Activated CD4-positive, alpha-beta T cell treated with anti-CD3 and anti-CD28 coated beads, Interleukin-2, amount 50 U/mL, for 16 hours (primary cell): ENCODE data around the gene MED9.
"Not testable (repeated sequence)": the region's sequence is repeated elsewhere in the genome, so short reads cannot be mapped to it uniquely, and the experiment has no call there.

Experiments used
- DNase-seq: peaks from one replicate; pipeline ENCODE4 v3.0.0-alpha.2; 2020

Gene MED9, protein sequence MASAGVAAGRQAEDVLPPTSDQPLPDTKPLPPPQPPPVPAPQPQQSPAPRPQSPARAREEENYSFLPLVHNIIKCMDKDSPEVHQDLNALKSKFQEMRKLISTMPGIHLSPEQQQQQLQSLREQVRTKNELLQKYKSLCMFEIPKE

DNA sequence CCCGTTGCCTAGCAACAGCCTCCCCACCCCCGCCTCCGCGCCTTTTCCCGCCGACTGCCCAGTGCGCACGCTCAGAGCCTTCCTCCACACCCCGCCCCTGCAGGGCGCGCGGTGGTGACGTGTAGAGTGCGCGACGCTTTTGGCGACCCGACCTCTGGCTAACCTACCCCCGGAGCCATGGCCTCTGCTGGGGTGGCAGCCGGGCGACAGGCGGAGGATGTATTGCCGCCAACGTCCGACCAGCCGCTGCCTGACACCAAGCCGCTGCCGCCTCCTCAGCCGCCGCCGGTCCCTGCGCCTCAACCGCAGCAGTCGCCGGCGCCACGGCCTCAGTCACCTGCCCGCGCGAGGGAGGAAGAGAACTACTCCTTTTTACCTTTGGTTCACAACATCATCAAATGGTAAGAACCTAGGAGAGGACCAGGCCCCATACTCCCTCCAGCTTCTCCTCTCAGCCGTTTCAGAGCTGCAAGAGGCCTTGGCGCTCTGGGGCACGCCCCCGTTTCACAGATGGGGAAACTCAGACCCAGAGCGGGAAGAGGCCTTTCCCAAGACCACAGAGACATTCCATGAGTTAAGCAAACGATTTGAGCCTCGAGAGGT lies at the start of gene MED9:
MED9 (plus strand) TSS at position 136 of the 603 bp plus-strand sequence; CDS start at position 178, 42 bp downstream.
- DNase-seq = peak; percentile 95

DNA sequence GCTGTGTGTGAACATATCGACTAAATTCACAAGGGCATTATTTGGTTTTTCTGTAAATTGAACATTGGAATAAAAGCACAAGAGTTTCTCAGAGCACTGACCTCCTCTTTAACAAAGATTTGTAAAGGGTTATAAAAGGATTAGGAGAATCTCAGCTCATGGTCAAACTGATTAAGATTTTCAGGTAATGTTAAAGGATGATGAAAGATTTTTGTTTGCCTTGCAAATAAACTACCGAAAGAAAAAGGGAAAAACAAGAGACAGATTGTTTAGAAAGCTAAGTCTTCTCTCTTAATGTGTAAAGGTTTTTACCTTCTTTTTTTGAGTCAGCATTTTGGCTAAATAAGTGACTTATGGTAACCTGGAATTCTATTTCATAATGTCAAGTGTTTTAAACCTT lies 47.6 kb upstream of the MED9 start:
- no peak for DNase-seq

DNA sequence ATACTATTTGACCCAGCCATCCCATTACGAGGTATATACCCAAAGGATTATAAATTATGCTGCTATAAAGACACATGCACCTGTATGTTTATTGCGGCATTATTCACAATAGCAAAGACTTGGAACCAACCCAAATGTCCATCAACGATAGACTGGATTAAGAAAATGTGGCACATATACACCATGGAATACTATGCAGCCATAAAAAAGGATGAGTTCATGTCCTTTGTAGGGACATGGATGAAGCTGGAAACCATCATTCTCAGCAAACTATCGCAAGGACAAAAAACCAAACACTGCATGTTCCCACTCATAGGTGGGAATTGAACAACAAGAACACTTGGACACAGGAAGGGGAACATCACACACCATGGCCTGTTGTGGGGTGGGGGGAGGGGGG lies 45.9 kb upstream of the MED9 start:
- DNase-seq = not testable (repeated sequence)

DNA sequence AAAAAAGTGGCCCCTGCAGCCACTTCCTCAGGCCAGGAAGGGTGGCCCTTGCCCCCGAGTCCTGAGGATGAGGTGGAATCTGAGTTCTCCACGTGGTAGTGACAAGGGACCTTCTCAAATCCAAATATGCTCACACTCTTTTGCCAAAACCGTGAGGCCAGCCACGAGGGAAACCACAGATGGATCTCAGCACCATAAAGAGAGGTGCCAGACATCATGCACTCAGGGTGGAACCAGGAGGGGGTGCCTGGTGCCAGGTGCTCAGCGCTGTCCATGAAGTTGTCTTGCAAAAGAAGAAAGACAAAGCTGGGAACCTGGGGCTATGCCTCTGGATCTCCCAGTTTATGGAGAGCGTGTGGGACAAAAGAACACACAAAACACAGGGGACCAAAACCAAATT lies 45.2 kb upstream of the MED9 start:
- no peak for DNase-seq

DNA sequence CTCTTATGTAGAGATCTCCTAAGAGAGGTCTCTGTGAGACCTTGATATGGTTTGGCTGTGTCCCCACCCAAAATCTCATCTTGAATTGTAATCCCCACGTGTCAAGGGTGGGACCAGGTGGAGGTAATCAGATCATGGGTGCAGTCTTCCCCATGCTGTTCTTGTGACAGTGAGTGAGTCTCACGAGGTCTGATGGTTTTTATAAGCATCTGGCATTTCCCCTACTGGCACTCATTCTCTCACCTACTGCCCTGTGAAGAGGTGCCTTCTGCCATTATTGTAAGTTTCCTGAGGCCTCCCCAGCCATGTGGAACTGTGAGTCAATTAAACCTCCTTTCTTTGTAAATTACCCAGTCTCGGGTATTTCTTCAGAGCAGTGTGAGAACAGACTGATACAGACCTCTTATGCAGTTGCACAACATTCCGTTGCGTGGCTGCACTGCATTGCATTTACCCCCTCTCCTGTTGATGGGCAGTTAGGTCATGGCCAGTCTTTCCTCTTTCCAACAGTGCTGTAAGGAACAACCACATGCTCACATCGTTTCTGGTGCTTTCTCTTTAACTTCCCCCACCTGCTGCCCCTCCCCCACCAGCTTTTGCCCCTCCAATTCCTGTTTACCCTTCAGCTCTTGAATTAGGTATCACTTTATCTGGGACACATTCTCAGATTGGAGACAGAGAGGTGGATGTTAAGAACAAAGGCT lies 43.6 kb upstream of the MED9 start:
- no peak for DNase-seq

DNA sequence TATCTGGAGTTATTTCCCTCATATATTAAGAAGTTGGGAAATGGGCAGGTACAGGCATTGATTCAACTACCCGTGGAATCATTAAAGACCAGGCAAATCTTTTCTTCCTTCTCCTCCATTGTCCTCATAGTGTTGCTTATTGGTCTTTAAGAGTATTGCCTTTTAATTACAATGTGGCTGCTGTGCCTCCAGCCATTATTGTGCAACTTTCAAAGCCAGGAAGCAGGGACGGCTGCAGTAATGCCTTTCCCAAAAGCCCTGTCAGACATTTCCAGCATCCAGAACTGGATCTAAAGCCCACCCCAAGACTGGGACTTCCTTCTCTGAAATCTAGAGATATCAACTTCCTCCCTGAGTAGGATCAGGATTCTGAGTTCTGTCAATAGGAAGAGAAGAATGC lies 42.3 kb upstream of the MED9 start:
- no peak for DNase-seq

DNA sequence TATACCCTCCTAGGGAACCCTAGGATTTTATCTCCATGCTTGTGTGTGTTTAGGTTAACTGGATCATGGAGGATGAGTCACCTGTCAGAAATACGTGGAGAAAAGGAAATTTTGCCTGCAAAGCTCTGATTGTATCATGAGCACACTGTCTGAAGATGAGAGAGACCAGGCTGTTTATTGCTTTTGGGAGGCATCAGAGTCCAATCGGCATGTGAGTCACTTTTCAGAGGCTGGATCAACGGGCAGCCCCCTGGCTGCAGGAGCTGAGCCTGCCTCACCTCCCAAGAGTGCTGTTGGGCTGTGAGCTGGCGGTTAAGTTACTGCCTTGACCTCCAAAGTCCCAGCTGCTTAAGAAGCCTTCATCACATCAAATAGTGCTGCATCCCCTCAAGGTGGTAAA lies 41.5 kb upstream of the MED9 start:
- DNase-seq = no peak

DNA sequence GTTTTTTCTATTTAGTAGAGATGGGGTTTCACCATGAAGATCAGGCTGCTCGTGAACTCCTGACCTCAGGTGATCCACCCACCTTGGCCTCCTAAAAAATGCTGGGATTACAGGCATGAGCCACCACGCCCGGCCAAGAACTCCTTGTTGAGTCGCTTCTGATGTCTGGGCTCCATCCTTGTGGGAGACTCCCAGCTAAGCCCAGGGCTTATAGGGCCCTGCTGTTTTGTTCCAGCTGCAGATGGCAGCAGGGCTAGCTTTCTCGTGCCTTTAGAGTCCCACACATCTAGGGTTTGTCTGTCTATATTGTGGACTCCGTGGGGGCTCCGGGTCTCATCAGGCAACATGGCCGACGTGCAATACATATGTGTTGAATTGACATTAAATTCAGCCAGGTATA lies 39.3 kb upstream of the MED9 start:
- DNase-seq = no peak

DNA sequence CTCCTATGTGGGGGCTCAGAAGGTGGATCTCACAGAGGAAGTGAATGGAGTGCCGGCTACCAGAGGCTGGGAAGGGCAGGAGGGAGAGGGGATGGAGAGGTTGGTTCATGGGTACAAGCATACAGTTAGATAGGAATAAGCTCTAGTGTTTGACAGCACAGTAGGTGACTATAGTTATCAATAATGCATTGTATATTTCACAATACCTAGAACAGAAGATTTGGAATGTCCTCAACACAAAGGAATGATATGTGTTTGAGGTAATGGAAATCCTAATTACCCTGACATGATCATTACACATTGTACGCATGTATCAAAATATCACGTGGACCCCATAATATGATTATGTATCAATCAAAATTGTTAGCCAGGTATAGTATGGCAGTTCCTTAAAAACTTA lies 38.9 kb upstream of the MED9 start:
- DNase-seq = no peak

DNA sequence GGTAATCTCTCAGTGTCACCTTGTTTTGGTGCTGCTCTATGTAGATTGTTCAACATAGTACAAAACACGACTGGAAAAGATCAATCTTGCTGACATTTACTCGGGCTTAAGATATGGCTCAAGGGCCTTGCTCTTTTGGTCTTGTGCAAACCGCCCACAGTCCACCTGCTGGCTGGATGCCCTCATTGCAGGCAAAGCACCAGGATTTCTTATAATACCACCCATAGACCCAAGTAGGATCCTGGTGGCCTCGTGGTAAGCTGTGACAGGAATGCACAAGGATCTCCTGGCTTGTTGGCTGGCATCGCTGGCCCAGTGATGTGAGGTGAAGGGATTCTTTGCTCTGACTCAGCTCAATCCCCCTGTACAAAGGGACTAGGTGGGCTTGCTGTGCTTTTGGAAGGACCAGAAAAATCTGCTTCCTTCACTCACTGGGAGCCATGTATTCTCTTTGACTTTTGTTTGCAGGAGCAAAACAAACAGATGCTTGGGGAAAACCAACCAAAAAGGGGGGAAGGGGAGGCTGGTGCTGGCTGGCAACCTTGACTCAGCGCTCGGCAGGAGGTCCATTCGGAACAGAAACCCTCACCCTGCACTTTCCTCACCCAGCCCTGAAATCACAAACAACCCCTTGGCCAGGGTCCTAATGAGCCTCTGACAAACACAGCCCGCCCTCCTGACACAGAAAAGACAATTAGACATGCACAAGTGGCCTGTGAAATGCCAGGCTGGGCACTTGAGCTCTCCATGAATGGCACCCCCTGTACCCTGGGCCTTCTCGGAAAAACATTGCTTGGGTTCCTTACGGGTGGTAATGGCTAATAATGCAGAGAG lies 36.6 kb upstream of the MED9 start:
- peak; percentile 76 for DNase-seq

DNA sequence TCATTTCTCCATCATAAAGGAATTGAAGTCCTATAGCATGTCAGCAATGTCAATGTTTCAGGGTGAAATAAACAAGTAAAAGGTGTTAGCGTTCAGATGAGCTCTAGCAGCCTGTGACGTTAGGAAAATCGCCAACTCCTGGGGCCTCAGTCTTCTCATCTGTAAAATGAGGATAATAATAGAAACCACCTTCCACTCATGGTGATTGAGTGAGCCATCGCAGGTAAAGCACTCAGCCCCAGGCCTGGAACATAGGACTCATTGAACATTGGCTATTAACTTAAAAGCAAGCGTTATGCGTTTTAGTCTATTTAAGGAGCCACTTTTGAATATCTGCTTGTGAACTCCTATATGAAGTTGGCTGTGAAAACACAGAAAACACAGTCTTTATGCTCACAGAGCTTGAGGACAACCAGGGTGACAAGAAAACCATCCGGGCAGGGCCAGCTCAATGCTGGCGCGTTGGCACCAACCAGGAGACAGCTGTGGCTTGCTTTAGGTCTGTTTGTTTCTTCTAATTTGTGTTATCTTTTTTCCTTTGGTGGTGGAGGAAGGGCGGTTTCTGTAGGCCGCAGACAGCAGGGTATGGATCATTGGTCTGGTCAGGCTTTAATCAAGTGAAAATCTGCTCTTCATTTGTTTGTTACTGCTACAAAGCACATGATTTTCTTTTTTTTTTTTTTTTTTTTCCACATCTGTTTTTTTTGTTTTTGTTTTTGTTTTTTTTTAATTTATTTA lies 35.7 kb upstream of the MED9 start:
- no peak for DNase-seq

DNA sequence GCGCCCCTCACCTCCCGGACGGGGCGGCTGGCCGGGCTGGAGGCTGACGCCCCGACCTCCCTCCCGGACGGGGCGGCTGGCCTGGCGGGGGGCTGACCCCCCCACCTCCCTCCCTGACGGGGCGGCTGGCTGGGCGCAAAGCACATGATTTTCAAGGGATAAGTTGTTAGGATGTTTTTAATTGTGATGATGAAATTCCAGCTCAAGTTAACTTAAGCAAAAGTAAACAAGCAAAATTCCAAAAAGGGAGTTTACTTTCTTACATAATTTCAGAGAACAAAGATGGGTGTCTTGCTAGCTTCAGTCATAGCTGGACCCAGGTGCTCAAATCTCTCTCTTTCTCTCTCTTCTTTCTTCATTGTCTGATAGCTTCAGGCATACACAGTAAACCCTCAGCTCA lies 33.6 kb upstream of the MED9 start:
- no peak for DNase-seq

DNA sequence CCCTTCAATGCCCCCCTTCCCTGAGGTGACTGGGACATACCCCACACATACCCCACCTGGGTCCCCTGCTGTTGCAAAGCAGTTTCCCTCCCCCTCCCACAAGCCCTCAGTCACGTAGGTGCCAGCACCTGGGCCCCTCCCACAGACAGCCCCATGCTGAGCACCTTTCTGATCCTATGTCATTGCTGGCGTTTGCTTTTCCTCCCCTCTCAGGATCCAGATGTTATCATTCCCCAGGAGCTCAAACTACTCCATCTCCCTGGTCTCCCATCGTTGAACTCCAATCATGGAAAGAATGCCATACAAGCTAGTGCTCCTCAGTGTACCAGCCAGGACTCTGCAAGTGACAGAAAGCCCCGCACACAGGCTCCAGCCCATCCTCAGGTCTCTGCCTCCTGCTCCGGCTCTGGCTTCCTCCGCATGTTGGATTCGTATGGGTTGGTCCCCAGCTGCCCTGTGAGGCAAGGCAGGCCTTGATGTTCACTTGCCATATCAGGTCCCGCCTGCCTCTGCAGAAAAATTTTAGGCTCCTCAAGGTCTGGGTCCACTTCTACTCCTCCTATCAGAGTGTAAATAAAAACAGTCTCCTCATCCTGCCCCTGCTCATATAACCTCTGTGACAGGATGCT lies 31.4 kb upstream of the MED9 start:
- DNase-seq = no peak

DNA sequence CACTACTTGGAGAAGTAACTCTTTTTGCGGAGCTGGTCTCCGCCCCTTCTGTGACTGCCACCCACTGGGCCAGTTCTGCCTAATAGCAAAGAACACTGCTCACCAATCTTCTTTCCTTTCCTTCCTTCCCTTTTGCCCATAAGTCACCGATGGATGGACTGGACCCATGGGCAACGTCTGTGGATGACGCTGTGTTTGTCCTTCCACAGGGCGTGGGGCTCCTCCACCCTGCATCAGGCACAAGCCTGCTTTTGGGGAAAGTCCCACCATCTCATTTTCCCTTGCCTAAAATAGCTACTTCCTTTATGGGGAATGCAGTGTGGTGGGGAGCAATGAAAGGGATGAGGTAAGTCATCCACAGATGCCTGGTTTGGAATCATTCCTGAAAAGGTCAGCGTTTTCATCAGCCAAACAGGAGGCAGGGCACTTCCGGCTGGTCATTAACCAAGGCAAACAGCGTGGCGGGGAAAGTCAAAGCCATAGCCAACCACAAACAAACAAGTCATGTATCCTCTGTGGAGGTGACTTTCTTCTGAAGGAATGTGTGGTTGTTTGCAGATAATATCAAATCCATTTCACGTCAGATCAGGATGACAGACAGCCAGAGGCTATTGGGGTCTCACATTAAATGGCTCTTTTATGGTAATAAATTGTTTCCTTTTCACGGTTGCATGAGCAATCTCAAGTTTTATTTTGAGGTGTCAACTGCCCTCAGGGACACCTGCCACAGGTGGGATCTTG lies 30.7 kb upstream of the MED9 start:
- DNase-seq = no peak

DNA sequence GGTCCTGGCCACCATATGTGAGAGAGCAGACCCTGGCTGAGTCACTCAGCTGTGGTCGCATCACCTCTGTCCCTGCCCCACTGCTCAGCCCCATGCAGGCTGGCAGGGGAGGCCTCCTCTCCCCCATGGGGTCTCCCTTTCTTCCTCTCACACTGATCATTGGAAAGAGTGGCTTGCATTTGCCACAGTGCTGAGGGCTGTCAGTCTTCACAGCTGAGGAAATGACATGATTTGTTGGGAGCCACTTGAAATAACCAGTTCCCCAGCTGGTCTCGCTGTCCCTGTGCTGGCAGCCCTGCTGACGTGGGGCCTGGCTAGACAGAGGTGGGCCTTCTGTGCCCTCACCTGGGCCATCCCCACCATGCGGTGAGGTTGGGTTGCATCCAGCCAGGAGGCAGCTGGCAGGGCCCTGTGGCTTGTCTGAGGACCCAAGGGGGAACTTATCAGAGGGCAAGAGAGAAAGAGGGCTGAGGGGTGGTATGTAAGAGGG lies 30.1 kb upstream of the MED9 start:
- DNase-seq = no peak

DNA sequence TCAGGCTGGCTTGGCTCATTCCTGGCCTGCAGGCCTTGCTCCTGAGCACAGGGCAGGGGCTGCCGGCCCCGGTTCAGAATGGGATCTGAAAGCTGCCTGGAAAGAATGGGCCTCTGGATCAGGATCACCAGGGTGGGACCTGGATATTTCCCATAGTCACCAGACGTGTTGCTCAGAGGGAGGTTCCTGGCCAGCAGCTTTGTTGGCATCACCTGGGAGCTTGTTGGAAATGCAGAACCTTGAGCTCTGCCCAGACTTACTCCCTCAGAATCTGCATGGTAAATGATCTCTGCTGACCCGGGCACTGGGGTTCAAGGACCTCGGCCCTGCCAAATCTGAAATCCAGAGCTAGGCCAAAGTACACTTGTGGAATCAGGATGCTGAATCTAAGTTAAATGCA lies 29.5 kb upstream of the MED9 start:
- no peak for DNase-seq

DNA sequence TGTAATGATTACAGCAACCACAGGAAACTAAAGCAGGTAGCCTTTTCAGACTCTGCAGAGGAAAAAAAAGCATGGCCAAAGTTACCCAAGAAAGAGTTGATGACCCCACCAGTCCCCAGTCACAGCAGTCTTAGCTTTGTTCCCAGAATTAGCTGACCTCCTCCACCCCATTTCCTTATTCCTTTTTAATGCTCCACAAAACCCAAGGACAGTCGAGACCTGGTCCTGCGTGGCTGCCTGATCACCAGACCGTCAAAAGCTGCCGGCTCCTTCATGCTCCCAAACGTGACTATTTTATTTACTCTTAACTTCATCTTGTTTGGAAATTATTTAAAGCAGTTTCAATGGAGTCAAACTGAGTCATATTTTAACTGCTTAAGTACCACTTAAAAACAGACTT lies 28.7 kb upstream of the MED9 start:
- no peak for DNase-seq

DNA sequence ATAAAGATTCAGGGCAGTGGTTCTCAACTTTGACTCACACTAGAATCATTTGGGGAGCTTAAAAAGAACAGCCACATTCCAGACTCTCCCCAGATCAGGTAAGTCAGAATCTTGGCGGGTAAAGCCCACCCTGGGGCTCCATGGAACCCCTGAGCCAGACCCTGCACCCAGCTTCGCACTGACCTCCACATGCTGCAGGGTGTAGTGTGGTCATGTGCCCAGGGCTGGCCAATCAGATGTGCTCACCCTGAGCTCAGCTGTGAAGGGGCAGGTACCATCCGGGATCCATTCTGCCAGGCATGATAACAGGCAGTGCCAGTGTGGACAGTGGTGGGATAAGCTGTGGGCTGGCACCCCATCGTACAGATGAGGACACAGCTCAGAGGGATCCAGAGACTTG lies 28.1 kb upstream of the MED9 start:
- no peak for DNase-seq

DNA sequence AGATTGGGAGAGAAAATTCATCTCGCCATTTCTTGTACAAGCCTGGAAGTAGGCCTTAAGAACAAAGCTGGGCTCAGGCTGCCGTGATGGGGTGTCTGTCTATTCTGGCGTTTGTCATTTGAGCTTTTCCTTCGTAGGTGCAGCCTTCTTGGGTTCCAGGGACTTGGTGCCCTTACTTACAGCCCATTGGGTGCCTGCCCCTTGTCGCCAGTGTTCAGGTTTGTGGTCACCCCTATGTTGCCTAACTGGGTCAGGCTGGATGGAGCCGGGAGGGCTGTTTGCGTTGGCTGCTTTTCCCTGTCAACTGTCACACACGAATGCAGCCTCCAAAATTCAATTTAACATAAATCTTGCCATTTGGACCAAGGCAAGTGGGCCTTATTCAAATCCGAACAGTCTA lies 23.7 kb upstream of the MED9 start:
- no peak for DNase-seq

DNA sequence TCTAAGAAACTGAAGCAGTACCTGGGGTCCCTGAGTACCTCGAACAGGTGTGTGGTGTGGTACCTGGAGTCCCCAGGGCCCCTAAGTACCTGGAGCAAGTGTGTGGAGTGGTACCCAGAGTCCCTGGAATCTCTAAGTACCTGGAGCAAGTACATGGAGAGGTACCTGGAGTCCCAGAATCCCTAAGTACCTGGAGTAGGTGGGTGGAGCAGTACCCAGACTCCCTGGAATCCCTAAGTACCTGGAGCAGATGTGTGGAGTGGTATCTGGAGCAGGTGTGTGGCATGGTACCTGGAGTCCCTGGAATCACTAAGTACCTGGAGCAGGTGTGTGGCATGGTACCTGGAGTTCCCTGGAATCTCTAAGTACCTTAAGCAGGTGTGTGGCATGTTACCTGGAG lies 22.5 kb upstream of the MED9 start:
- DNase-seq = no peak

DNA sequence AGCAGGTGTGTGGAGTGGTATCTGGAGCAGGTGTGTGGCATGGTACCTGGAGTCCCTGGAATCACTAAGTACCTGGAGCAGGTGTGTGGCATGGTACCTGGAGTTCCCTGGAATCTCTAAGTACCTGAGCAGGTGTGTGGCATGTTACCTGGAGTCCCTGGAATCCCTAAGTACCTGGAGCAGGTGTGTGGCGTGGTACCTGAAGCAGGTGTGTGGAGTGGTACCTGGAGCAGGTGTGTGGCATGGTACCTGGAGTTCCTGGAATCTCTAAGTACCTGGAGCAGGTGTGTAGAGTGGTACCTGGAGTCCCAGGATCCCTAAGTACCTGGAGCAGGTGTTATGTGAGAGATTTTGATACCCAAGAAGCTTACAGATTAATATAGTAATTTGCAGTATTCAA lies 22.1 kb upstream of the MED9 start:
- not testable (repeated sequence) for DNase-seq

DNA sequence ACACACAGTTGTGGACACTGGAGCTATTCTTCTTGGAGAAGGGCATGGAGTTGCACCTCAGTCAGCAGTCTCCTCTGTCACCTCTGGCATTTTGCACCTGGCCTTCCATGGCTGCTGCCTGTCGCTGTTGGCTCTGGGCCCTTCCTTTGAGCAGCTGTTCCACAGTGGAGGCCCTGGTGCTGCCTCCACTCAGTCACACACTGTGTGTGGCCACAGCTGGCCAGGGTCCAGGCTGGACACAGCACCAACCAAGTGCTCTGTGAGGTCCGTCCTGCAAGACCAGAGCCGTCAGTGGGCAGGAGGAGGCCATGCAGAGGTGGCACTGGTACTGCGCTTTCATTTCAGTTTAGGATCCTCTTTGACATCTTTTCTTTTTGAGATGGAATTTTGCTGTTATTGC lies 21.6 kb upstream of the MED9 start:
- DNase-seq = no peak
